H9 (cell line): Measurements from ENCODE around the gene ENGASE. TPM values are rescaled to one million over a fixed set of nuclear protein-coding genes. Genes with fewer than 3 reads are reported as not detected.

Experiments
- DNase-seq: peaks from one replicate; pipeline ENCODE4 v3.0.0-alpha.2; 2017
- H2AFZ ChIP-seq: one replicate; pipeline ENCODE4 v1.6.1; 2013; ENCODE audit warnings: mild to moderate bottlenecking, low read length, control low read depth, moderate library complexity
- H2AK5ac ChIP-seq: 2 replicates; pipeline ENCODE4 v1.6.1; 2013; ENCODE audit warnings: low read length, control low read depth, mixed read lengths; ENCODE audit not compliant: insufficient read length
- H2BK120ac ChIP-seq: one replicate; pipeline ENCODE4 v1.6.1; 2013; ENCODE audit warnings: low read depth, mild to moderate bottlenecking, low read length, control low read depth, inconsistent platforms; ENCODE audit not compliant: poor library complexity, severe bottlenecking
- H2BK12ac ChIP-seq: 2 replicates; pipeline ENCODE4 v1.6.1; 2013; ENCODE audit warnings: low read length, control low read depth, mixed read lengths, low read depth; ENCODE audit not compliant: insufficient read length
- H2BK15ac ChIP-seq: 2 replicates; pipeline ENCODE4 v1.6.1; 2013; ENCODE audit warnings: low read depth, low read length, control low read depth
- H2BK20ac ChIP-seq: one replicate; pipeline ENCODE4 v1.6.1; 2013; ENCODE audit warnings: low read depth, mild to moderate bottlenecking, low read length, control low read depth, inconsistent platforms; ENCODE audit not compliant: poor library complexity, severe bottlenecking
- H2BK5ac ChIP-seq: 2 replicates; pipeline ENCODE4 v1.6.1; 2013; ENCODE audit warnings: low read length, control low read depth, mixed read lengths; ENCODE audit not compliant: insufficient read length
- H3K14ac ChIP-seq: 2 replicates; pipeline ENCODE4 v1.6.1; 2013; ENCODE audit warnings: low read length, control low read depth; ENCODE audit not compliant: insufficient read depth
- H3K18ac ChIP-seq: 2 replicates; pipeline ENCODE4 v1.6.1; 2013; ENCODE audit warnings: low read depth, mild to moderate bottlenecking, mixed read lengths, low read length, control low read depth; ENCODE audit not compliant: insufficient read length
- H3K23ac ChIP-seq: 2 replicates; pipeline ENCODE4 v1.6.1; 2013; ENCODE audit warnings: low read length, control low read depth, mixed read lengths, low read depth; ENCODE audit not compliant: insufficient read length
- H3K23me2 ChIP-seq: 2 replicates; pipeline ENCODE4 v1.6.1; 2013; ENCODE audit warnings: low read depth, mild to moderate bottlenecking, mixed read lengths, low read length, control low read depth; ENCODE audit not compliant: insufficient read length, poor library complexity, severe bottlenecking
- H3K27ac ChIP-seq: 2 replicates; pipeline ENCODE4 v1.5.1; 2013; ENCODE audit warnings: low read length, control low read depth, mixed read lengths, low read depth; ENCODE audit not compliant: insufficient read length
- H3K27me3 ChIP-seq: 2 replicates; pipeline ENCODE4 v1.6.1; 2013; ENCODE audit warnings: low read length, control low read depth, inconsistent platforms; ENCODE audit not compliant: insufficient read depth
- H3K4ac ChIP-seq: 2 replicates; pipeline ENCODE4 v1.6.1; 2013; ENCODE audit warnings: low read depth, mild to moderate bottlenecking, control low read depth, inconsistent platforms, low read length, moderate library complexity
- H3K4me1 ChIP-seq: 2 replicates; pipeline ENCODE4 v1.6.1; 2013; ENCODE audit warnings: low read length, control low read depth, inconsistent platforms; ENCODE audit not compliant: insufficient read depth
- H3K4me2 ChIP-seq: 2 replicates; pipeline ENCODE4 v1.6.1; 2013; ENCODE audit warnings: low read length, control low read depth, mixed read lengths; ENCODE audit not compliant: insufficient read length, insufficient read depth
- H3K56ac ChIP-seq: 2 replicates; pipeline ENCODE4 v1.6.1; 2013; ENCODE audit warnings: low read depth, mild to moderate bottlenecking, mixed read lengths, low read length, control low read depth; ENCODE audit not compliant: insufficient read length
- H3K79me1 ChIP-seq: 2 replicates; pipeline ENCODE4 v1.6.1; 2013; ENCODE audit warnings: low read depth, mild to moderate bottlenecking, moderate library complexity, low read length, control low read depth, inconsistent platforms; ENCODE audit not compliant: insufficient read depth, poor library complexity, severe bottlenecking
- H3K79me2 ChIP-seq: 2 replicates; pipeline ENCODE4 v1.6.1; 2013; ENCODE audit warnings: low read length, control low read depth, inconsistent platforms; ENCODE audit not compliant: insufficient read depth
- H3K9ac ChIP-seq: 2 replicates; pipeline ENCODE4 v1.6.1; 2013; ENCODE audit warnings: low read length, control low read depth, mixed read lengths; ENCODE audit not compliant: insufficient read length; ENCODE audit errors: extremely low read depth
- H3K9me3 ChIP-seq: one replicate; pipeline ENCODE4 v1.6.1; 2013; ENCODE audit warnings: low read depth, low read length, inconsistent platforms; ENCODE audit not compliant: control insufficient read depth
- H3T11ph ChIP-seq: one replicate; pipeline ENCODE4 v1.6.1; 2013; ENCODE audit warnings: mild to moderate bottlenecking, low read length, control low read depth, inconsistent platforms
- H4K20me1 ChIP-seq: one replicate; pipeline ENCODE4 v1.6.1; 2013; ENCODE audit not compliant: control insufficient read depth, insufficient read length, insufficient read depth
- H4K5ac ChIP-seq: 2 replicates; pipeline ENCODE4 v1.6.1; 2013; ENCODE audit warnings: low read depth, mild to moderate bottlenecking, mixed read lengths, low read length, control low read depth; ENCODE audit not compliant: insufficient read length
- H4K8ac ChIP-seq: replicated peaks from 2 replicates; pipeline ENCODE4 v1.6.1; 2013; ENCODE audit warnings: low read length, control low read depth, mixed read lengths, low read depth; ENCODE audit not compliant: insufficient read length
- H4K91ac ChIP-seq: 2 replicates; pipeline ENCODE4 v1.6.1; 2013; ENCODE audit warnings: low read depth, mild to moderate bottlenecking, moderate library complexity, mixed read lengths, low read length, control low read depth; ENCODE audit not compliant: insufficient read length
- H3K27ac Mint-ChIP-seq, 3 experiments: 2 replicates in 2 of 3; 3 replicates in 1 of 3; pipeline ENCODE4 v1.8.0; 2020 to 2021; ENCODE audit warnings: mixed read lengths in 3 of 3, mild to moderate bottlenecking in 1 of 3, moderate library complexity in 1 of 3
- H3K27me3 Mint-ChIP-seq: 2 replicates; pipeline ENCODE4 v1.8.0; 2021; ENCODE audit warnings: low read depth, mild to moderate bottlenecking, moderate library complexity, mixed read lengths
- H3K36me3 Mint-ChIP-seq, 3 experiments: 2 replicates in 2 of 3; 3 replicates in 1 of 3; pipeline ENCODE4 v1.8.0; 2020 to 2021; ENCODE audit warnings: low read depth in 3 of 3, mixed read lengths in 3 of 3; ENCODE audit not compliant: insufficient read depth in 1 of 3
- H3K4me1 Mint-ChIP-seq, 2 experiments: 2 replicates each; pipeline ENCODE4 v1.8.0; 2020; ENCODE audit warnings: mixed read lengths in 2 of 2
- H3K4me3 Mint-ChIP-seq, 2 experiments: 2 replicates in 1 of 2; 3 replicates in 1 of 2; pipeline ENCODE4 v1.8.0; 2020 to 2021; ENCODE audit warnings: mild to moderate bottlenecking in 2 of 2, mixed read lengths in 2 of 2, moderate library complexity in 1 of 2
- H3K9me3 Mint-ChIP-seq, 2 experiments: 2 replicates in 1 of 2; 3 replicates in 1 of 2; pipeline ENCODE4 v1.8.0; 2020; ENCODE audit warnings: mild to moderate bottlenecking in 2 of 2, mixed read lengths in 2 of 2, moderate library complexity in 1 of 2
- CTCF ChIP-seq: fragments of 200-600 bp; sonication (generic); conservative IDR thresholded peaks from 3 replicates; pipeline ENCODE4 v1.8.0; 2021; ENCODE audit warnings: antibody characterized with exemption, mild to moderate bottlenecking
- WGBS: extraction: QIAGEN DNeasy Blood & Tissue Kit; methylation state at CpG from one replicate; pipeline ENCODE4 v1.1.7; 2013; ENCODE audit warnings: missing lambda C conversion rate, low lambda C conversion rate, mixed read lengths; ENCODE audit not compliant: insufficient read length; ENCODE audit errors: extremely low coverage; 5-methylcytosine and 5-hydroxymethylcytosine counted together
- total RNA-seq: library from RNA; stranded (reverse); gene quantifications from 2 replicates; pipeline ENCODE4 v1.2.1, GENCODE V29; 2021

The ENGASE gene
- total RNA-seq, 1 experiment from 2014 or later: 20.6 TPM

DNA sequence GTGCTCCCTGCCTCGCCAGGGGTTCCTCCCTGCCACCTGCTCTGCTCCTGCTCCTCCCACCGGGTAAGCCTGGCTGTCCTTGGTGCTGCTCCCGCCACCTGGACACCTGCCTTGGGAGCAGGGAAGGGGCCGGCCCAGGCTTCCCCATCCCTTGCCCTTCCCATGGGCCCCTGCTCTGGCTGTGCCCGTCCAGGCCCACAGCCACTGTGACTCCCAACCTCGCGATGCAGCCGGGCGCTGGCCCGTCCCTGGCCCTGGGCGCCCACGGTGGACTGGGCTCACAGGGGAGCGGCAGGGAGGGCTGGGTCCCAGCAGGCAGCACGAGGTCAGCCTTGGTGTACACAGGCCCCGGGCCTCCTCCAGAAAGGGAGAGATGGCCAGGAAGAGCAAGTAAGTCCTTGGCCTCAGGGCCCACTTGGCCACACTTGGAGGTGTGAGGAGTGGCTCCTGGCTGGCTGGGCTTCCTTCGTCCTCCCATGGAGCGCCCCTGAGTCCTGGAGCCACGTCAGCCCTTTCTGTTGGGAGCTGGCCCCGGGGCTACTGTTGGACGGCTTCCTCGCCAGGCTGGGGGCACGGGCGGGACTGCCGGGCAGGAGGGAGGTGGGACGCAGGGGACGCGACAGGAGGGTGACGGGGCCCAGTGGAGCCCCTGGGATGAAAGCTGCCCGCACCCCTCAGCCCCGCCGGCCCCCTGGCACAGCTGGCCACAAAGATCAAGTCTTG, 15.3 kb downstream of the ENGASE start:
- Histone ChIP-seq H2BK120ac (no peak overlapping the region), H3K14ac (no peak overlapping the region; the same call in 1 of the 2 replicates), H3K18ac (no peak overlapping the region), H3K9ac (no peak overlapping the region), H2BK15ac (no peak overlapping the region), H2AK5ac (no peak overlapping the region), H3K9me3 (no peaks in the 10 kb centered on the region), H4K8ac (no peak overlapping the region), H3T11ph (no peak overlapping the region), H3K79me1 (no peaks in the 10 kb centered on the region), H3K79me2 (no peaks in the 10 kb centered on the region), H3K23ac (no peak overlapping the region), H3K4me2 (no peak overlapping the region), H2AFZ (no peak overlapping the region), H2BK12ac (no peak overlapping the region), H2BK5ac (no peak overlapping the region), H3K27me3 (no peaks in the 10 kb centered on the region), H4K5ac (no peak overlapping the region), H3K27ac (no peak overlapping the region), H4K91ac (no peak overlapping the region), H3K4me1 (no peaks in the 10 kb centered on the region), H3K23me2 (no peaks in the 10 kb centered on the region), H4K20me1 (no peaks in the 10 kb centered on the region), H2BK20ac (no peak overlapping the region), H3K4ac (no peak overlapping the region), H3K56ac (no peak overlapping the region)
- peaks cover 0 to 6% of the 10 kb centered on the region in 2 experiments; a peak in 2 of 4 replicates for H3K4me1 Mint-ChIP-seq
- no peak overlapping the region for H3K4me3 Mint-ChIP-seq
- H3K27me3 Mint-ChIP-seq: no peaks in the 10 kb centered on the region
- H3K36me3 Mint-ChIP-seq: peaks cover 0 to 9% (median 4%) of the 10 kb centered on the region in 3 experiments; a peak in 5 of 7 replicates
- no peak for DNase-seq
- no CpG with 5 or more reads among the region's 31 CpGs for whole genome bisulfite sequencing
- no peak overlapping the region; a peak in 1 of 7 replicates for H3K27ac Mint-ChIP-seq
- no peaks in the 10 kb centered on the region for H3K9me3 Mint-ChIP-seq
- TF ChIP-seq CTCF: no peak
